Endothelial cell of umbilical vein (primary cell): ENCODE data around the gene FAM120C. TPM values are rescaled to one million over a fixed set of nuclear protein-coding genes. Genes with fewer than 3 reads are reported as not detected.

Experiments
- BruUV-seq: library from RNA; stranded (reverse); fragments of 400-500 nt; replicated peaks from 2 replicates; lab custom pipeline; 2021; lab: Mats Ljungman, UMichigan
- CTCF ChIA-PET: fragments of 300-600, 350-600 bp; sonication (Branson Sonifier 250); formaldehyde crosslinking; loops from one replicate; lab custom pipeline; 2021; ENCODE audit warnings: antibody characterized with exemption, inconsistent platforms; lab: Charles Lee
- POLR2A ChIA-PET: fragments of 300-600, 350-600 bp; sonication (Branson Sonifier 250); formaldehyde crosslinking; loops from one replicate; lab custom pipeline; 2021; ENCODE audit warnings: antibody characterized with exemption, inconsistent platforms; lab: Charles Lee
- DNase-seq: peaks from one replicate; pipeline ENCODE4 v3.0.0-alpha.2; 2011; ENCODE audit warnings: low read depth, low spot score
- FAIRE-seq: peaks from 2 replicates; lab custom pipeline; 2011; peaks lifted over from hg19 to GRCh38; lab: Jason Lieb, UNC
- H2AFZ ChIP-seq: 2 replicates; pipeline ENCODE4 v1.6.0; 2012; ENCODE audit warnings: low read depth, low read length, control low read depth, inconsistent platforms
- H3K27ac ChIP-seq: 2 replicates; pipeline ENCODE4 v1.5.1; 2011; ENCODE audit warnings: low read depth, mild to moderate bottlenecking, control low read depth, low read length, moderate library complexity; ENCODE audit not compliant: insufficient read depth
- H3K27me3 ChIP-seq, 2 experiments: 2 replicates each; pipeline versions ENCODE4 v1.6.0 to v1.6.1; 2011; ENCODE audit warnings: low read length in 2 of 2, mixed read lengths in 1 of 2; ENCODE audit not compliant: control insufficient read depth in 2 of 2, insufficient read depth in 2 of 2
- H3K36me3 ChIP-seq, 2 experiments: 2 replicates in 1 of 2; 3 replicates in 1 of 2; pipeline ENCODE4 v1.5.1; 2011; ENCODE audit warnings: low read length in 2 of 2, mild to moderate bottlenecking in 1 of 2, moderate library complexity in 1 of 2; ENCODE audit not compliant: control insufficient read depth in 2 of 2, insufficient read depth in 2 of 2; ENCODE audit errors: extremely low read depth in 1 of 2
- H3K4me1 ChIP-seq: 3 replicates; pipeline ENCODE4 v1.5.1; 2011; ENCODE audit warnings: mild to moderate bottlenecking, low read length; ENCODE audit not compliant: control insufficient read depth, insufficient read depth; ENCODE audit errors: extremely low read depth
- H3K4me2 ChIP-seq: 2 replicates; pipeline ENCODE4 v1.6.1; 2011; ENCODE audit warnings: low read length, control low read depth, mixed read lengths; ENCODE audit not compliant: insufficient read depth
- H3K4me3 ChIP-seq, 3 experiments: fragments of 200-600 bp in 1 of 3; sonication (generic), shearing (Covaris generic) in 1 of 3; replicated peaks in 1 of 3; 2 replicates each; pipeline ENCODE4 v1.5.1; 2011 to 2016; ENCODE audit warnings: control low read depth in 3 of 3, low read length in 3 of 3, mild to moderate bottlenecking in 2 of 3, inconsistent platforms in 1 of 3, low read depth in 1 of 3, moderate library complexity in 1 of 3; ENCODE audit not compliant: insufficient read depth in 1 of 3
- H3K79me2 ChIP-seq: 2 replicates; pipeline ENCODE4 v1.6.0; 2012; ENCODE audit warnings: low read length, inconsistent platforms; ENCODE audit not compliant: control insufficient read depth, insufficient read depth
- H3K9ac ChIP-seq: replicated peaks from 2 replicates; pipeline ENCODE3; 2011; ENCODE audit warnings: low read length, control low read depth; ENCODE audit not compliant: insufficient read depth; ENCODE audit errors: extremely low read depth
- H3K9me1 ChIP-seq: replicated peaks from 3 replicates; pipeline ENCODE4 v1.6.0; 2011; ENCODE audit warnings: mild to moderate bottlenecking, low read length; ENCODE audit not compliant: control insufficient read depth, insufficient read depth; ENCODE audit errors: extremely low read depth
- H3K9me3 ChIP-seq: replicated peaks from 2 replicates; pipeline ENCODE4 v1.5.1; 2012; ENCODE audit warnings: low read length, inconsistent platforms; ENCODE audit not compliant: control insufficient read depth, insufficient read depth
- H4K20me1 ChIP-seq: replicated peaks from 2 replicates; pipeline ENCODE3; 2011; ENCODE audit warnings: mild to moderate bottlenecking, low read length; ENCODE audit not compliant: control insufficient read depth, insufficient read depth; ENCODE audit errors: extremely low read depth
- CTCF ChIP-seq, 2 donors: IDR thresholded peaks; 1 replicate in 1 of 2; 2 replicates in 1 of 2; pipeline ENCODE4 v1.5.1; 2011; ENCODE audit warnings: low read length in 2 of 2, mild to moderate bottlenecking in 2 of 2, moderate library complexity in 2 of 2, control low read depth in 1 of 2, inconsistent platforms in 1 of 2, low read depth in 1 of 2; ENCODE audit not compliant: insufficient read depth in 1 of 2; ENCODE audit errors: extremely low read depth in 1 of 2
- EZH2 ChIP-seq: IDR thresholded peaks from 2 replicates; pipeline ENCODE4 v1.6.1; 2012; ENCODE audit warnings: borderline replicate concordance, low read depth, mild to moderate bottlenecking, moderate library complexity, low read length, inconsistent platforms; ENCODE audit not compliant: severe bottlenecking
- FOS ChIP-seq: IDR thresholded peaks from 2 replicates; pipeline ENCODE4 v1.6.1; 2011; ENCODE audit warnings: mild to moderate bottlenecking, low read length, moderate library complexity, borderline replicate concordance; ENCODE audit not compliant: insufficient read depth
- GATA2 ChIP-seq: IDR thresholded peaks from 2 replicates; pipeline ENCODE4 v1.7.0; 2011; ENCODE audit warnings: low read depth, mild to moderate bottlenecking, moderate library complexity, mixed read lengths, low read length; ENCODE audit not compliant: insufficient read length, insufficient read depth
- JUN ChIP-seq: IDR thresholded peaks from 2 replicates; pipeline ENCODE4 v1.6.1; 2011; ENCODE audit warnings: borderline replicate concordance, low read depth; ENCODE audit not compliant: insufficient read length, insufficient read depth
- MYC ChIP-seq: IDR thresholded peaks from one replicate; pipeline ENCODE4 v1.6.1; 2011; ENCODE audit warnings: mild to moderate bottlenecking, low read depth, low read length
- POLR2A ChIP-seq: IDR thresholded peaks from 2 replicates; pipeline ENCODE4 v1.6.1; 2012; ENCODE audit warnings: low read depth, mild to moderate bottlenecking, control low read depth, low read length
- POLR2AphosphoS5 ChIP-seq: IDR thresholded peaks from 2 replicates; pipeline ENCODE4 v1.6.1; 2012; ENCODE audit warnings: low read depth, mild to moderate bottlenecking, control low read depth, low read length, moderate library complexity; ENCODE audit not compliant: insufficient read depth
- dilution Hi-C: fragments of 300-500 bp; cut with MboI; formaldehyde crosslinking; loops from one replicate; pipeline ENCODE4 v1.15.0; 2019; ENCODE audit warnings: low sequenced_read_pairs; ENCODE audit not compliant: extremely low pct_ligation_motif_present
- intact Hi-C: fragments of 100-400 bp; cut with micrococcal nuclease; formaldehyde crosslinking; loops from one replicate; pipeline ENCODE4 v1.10.0; 2022
- polyA plus RNA-seq, 4 experiments: library from polyadenylated mRNA; depleted of rRNA in 3 of 4; stranded (reverse) in 3 of 4; unstranded in 1 of 4; fragments of >200 nt; gene quantifications; 2 replicates each; pipeline versions ENCODE4 v1.2.1 to v1.2.3, GENCODE V29; 2011 to 2012; ENCODE audit warnings: missing spikeins in 1 of 4
- total RNA-seq: library from RNA; stranded (reverse); gene quantifications from 2 replicates; pipeline ENCODE4 v1.2.3, GENCODE V29; 2021
- TF ChIP-seq, protein P1 (sequence below): IDR thresholded peaks from 2 replicates; pipeline ENCODE4 v1.6.1; 2011; ENCODE audit not compliant: insufficient read depth, insufficient read length

Gene FAM120C
- total and polyA plus RNA-seq, 2 donors (not counting 3 experiments of a cell fraction or from before 2014, with no cell fraction given) = 4.2 to 11.4 TPM

GRCh38 chrX:54064564-54064963 is 118.5 kb downstream of the FAM120C start:
- intact Hi-C loops (no loop called here), dilution Hi-C loops (no loop called here)
- Histone ChIP-seq H3K36me3 (no peaks in the 10 kb centered on the region), H2AFZ (no peak overlapping the region), H3K79me2 (no peaks in the 10 kb centered on the region), H3K9me1 (no peaks in the 10 kb centered on the region), H3K9me3 (no peaks in the 10 kb centered on the region), H3K27ac (no peak overlapping the region), H3K4me3 (no peak overlapping the region), H4K20me1 (no peaks in the 10 kb centered on the region), H3K27me3 (no peaks in the 10 kb centered on the region), H3K9ac (no peak overlapping the region), H3K4me1 (no peaks in the 10 kb centered on the region), H3K4me2 (no peak overlapping the region)
- TF ChIP-seq POLR2AphosphoS5 (no peak), MYC (no peak)
- CTCF ChIA-PET = no interaction called here
- FAIRE-seq (no peak), DNase-seq (no peak)
- POLR2A ChIA-PET = no interaction called here
- no TSS peak for BruUV-seq

GRCh38 chrX:54063361-54063760 is 119.7 kb downstream of the FAM120C start:
- intact Hi-C loops = no loop called here

More at GRCh38 chrX:54063361-54063760, 119.7 kb downstream of the FAM120C start:
- no peaks in the 10 kb centered on the region for H3K9me3 ChIP-seq
- no peak overlapping the region for H3K4me3 ChIP-seq
- no peak for DNase-seq
- H3K79me2 ChIP-seq = no peaks in the 10 kb centered on the region
- peak; percentile 31 for FAIRE-seq
- no peak overlapping the region for H2AFZ ChIP-seq
- no peak overlapping the region for H3K9ac ChIP-seq
- H4K20me1 ChIP-seq = no peaks in the 10 kb centered on the region
- TF ChIP-seq JUN (no peak), MYC (no peak), POLR2A (no peak), GATA2 (no peak), POLR2AphosphoS5 (no peak), FOS (no peak), CTCF (IDR thresholded peaks at IDR 0.05; ENCODE audit: extremely low read depth in 1 of 2, insufficient read depth in 1 of 2, low read depth in 1 of 2, low read length in 2 of 2) (no peak), EZH2 (no peak)
- TF ChIP-seq, protein P1, sequence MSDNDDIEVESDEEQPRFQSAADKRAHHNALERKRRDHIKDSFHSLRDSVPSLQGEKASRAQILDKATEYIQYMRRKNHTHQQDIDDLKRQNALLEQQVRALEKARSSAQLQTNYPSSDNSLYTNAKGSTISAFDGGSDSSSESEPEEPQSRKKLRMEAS = no peak
- dilution Hi-C loops = no loop called here
- no peaks in the 10 kb centered on the region for H3K36me3 ChIP-seq
- no peaks in the 10 kb centered on the region for H3K27me3 ChIP-seq
- H3K9me1 ChIP-seq = no peaks in the 10 kb centered on the region
- H3K4me1 ChIP-seq = no peaks in the 10 kb centered on the region
- no TSS peak for BruUV-seq
- CTCF ChIA-PET = no interaction called here
- H3K4me2 ChIP-seq = no peak overlapping the region
- POLR2A ChIA-PET = no interaction called here
- H3K27ac ChIP-seq = no peak overlapping the region
